ENCODE measurements around the gene DHFR2.

DNA sequence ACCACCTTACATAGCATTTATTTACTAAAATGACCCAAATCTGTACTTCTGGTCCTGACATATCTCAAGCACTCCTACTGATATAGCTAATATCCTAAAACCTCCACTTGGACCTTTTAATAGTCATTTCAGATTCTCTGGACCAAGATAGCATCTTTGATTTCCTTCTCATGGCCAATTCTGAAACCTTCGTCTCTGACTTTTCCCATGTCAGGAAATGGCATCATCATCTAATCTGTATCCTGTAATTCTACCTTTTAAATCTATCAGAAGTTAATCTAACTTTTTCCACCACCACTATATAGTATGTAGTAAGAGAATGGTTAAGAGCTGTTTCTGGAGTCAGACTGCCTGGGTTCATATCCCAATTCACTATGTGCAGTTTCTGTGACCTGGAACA, 50.5 kb downstream of the DHFR2 start:
- no peak for TF ChIP-seq EP300 (IDR thresholded peaks at IDR 0.05)
- TF ChIP-seq POLR2A (IDR thresholded peaks at IDR 0.05; ENCODE audit: low read depth): no peak
- TF ChIP-seq, protein P1, sequence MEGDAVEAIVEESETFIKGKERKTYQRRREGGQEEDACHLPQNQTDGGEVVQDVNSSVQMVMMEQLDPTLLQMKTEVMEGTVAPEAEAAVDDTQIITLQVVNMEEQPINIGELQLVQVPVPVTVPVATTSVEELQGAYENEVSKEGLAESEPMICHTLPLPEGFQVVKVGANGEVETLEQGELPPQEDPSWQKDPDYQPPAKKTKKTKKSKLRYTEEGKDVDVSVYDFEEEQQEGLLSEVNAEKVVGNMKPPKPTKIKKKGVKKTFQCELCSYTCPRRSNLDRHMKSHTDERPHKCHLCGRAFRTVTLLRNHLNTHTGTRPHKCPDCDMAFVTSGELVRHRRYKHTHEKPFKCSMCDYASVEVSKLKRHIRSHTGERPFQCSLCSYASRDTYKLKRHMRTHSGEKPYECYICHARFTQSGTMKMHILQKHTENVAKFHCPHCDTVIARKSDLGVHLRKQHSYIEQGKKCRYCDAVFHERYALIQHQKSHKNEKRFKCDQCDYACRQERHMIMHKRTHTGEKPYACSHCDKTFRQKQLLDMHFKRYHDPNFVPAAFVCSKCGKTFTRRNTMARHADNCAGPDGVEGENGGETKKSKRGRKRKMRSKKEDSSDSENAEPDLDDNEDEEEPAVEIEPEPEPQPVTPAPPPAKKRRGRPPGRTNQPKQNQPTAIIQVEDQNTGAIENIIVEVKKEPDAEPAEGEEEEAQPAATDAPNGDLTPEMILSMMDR (IDR thresholded peaks at IDR 0.05): no peak
- no peak for TF ChIP-seq POLR2AphosphoS5 (IDR thresholded peaks at IDR 0.05)
